ENCODE measurements around the gene HAUS1.
A peak's percentile ranks its signal among the peaks of the same experiment; 100 is the strongest.

The HAUS1 gene, protein sequence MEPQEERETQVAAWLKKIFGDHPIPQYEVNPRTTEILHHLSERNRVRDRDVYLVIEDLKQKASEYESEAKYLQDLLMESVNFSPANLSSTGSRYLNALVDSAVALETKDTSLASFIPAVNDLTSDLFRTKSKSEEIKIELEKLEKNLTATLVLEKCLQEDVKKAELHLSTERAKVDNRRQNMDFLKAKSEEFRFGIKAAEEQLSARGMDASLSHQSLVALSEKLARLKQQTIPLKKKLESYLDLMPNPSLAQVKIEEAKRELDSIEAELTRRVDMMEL

DNA sequence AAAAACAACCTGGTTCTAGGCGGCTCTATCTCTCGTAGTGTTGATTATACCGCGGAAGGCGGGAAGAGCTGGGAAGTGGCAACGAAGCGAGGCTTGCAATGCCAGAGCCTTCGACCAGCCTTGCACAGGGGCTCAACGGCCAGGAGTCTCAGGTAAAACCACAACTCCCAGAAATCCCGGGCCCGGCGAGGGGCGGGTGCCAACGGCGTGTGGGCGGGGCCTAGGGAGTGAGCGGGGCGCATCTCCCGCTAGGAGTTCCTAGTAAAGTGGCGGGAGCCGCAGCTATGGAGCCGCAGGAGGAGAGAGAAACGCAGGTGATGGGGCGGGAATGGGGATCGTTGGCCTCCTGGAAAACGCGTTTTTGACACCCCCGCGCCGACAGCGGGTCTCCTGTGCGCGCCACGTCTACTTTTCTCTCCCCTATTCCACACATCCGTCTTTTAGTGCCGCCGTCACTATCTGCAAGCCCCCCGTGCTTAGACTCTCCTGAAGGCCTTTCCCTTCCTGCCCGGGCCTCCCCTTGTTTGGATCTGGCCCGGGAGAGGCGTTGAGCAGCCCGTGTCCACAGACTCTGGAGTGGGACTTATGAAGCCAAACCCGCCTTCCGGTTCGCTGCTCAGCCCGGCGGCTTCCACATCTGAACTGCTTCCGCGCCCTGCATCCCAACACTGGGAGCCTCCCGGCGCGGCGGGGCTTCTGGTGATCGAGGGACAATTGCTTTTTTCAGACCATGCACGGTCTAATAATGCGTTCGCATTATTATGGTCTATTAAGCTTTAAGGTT is at the start of gene HAUS1:
Gene HAUS1 (plus strand): TSS at position 258 of the 784 bp plus-strand sequence. CDS start 27 bp downstream, at position 285.
- peak; percentile 80 to 87 for DNase-seq (ENCODE audit: low read depth in 2 of 2)

DNA sequence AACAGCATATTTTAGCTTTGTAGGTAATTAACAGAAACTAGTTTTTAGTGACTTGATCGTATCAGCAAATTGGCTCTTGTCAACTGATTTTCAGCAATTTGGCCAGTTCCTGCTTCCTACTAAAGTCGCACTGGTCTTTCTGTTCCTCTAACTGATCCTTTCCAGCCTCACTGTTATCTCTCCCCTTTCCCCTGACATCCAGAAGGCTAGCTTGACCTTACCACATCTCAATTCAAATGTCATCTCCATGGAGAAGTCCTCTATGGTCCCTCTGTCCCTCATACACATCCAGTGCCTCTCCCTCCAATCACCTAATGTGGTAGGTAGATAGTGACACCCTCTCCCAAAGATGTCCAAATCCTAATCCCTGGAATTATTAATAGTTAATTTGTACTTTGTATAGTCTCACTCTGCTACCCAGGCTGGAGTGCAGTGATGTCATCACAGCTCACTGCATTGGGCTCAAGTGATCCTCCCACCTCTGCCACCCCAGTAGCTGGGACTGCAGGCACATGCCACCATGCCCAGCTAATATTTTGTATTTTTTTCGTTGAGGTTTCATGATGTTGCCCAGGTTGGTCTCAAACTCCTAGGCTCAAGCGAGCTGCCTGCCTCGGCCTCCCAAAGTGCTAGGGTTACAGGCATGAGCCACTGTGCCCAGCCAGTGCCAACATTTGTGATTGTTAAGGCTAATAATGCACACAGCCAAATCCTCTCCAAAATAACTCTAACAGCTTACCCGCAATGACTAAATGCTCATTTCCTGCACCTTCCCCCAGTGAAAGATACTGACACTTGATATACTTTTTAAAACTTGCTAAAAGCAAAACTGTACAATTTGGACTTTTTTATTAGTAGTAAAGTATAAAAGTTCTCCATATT is 49.0 kb upstream of the HAUS1 start:
- no peak for DNase-seq (ENCODE audit: low read depth in 2 of 2)

DNA sequence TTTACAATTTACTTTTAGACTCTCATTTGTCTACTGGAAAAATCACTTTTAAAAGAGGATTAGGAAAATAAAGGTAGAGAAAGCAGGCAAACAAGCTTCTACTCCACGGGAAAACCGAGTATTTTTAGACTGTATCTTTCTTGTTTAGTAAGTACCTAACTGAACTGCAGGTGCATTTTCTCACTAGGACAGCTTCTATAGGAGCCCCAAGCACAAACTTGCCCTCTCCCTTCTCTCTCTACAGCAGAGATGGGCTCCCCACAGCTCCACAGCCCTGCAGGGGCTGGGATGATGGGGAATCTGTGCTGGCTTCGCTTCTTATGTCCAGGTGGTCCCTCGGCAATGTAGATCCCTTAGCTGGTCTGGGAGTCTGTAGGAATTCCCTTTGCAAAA is 48.4 kb upstream of the HAUS1 start:
- DNase-seq (ENCODE audit: low read depth in 2 of 2), result no peak

DNA sequence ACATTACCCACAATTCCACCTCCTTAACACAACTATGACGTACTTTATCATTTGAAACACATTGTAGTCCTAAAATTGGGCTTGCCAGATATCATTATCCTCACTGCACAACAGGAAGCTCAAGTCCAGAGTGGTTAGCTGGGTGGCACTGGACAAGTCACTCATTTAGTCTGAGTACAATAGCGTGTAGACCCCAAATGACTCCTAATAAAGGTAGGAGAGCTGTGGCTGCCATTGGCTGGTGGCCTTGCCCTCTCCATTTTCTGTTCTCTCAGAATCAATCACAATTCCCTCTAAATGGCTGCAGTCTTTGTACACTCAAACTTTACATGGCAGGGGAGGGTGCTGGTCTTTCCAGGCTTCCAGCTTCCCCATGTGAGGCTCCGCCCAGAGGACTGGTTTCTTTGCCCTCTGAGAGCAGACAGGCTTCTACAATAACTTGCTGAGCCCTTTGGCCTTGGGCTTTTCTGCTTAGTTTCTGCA is 43.8 kb upstream of the HAUS1 start:
- no peak for DNase-seq (ENCODE audit: low read depth in 2 of 2)

DNA sequence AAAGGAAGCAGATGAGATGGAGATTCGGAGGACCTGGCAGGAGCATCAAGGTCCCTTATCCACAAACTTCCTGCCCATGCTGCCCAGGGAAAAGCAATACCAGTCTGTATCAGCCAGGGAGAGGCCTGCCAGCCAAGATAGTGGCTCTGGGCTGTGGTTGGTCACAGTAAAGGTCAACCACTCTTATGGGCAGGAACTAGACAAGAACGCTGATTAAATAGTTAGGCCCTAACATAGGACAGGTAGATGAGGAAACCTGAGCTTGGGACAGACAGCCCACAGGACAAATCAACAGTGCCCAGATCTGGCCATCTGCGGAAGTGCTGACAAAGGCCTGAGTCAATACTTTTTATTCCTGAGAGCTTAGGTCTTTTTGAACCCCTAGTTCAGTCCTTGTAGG is 42.8 kb upstream of the HAUS1 start:
- DNase-seq (ENCODE audit: low read depth in 2 of 2), result no peak

DNA sequence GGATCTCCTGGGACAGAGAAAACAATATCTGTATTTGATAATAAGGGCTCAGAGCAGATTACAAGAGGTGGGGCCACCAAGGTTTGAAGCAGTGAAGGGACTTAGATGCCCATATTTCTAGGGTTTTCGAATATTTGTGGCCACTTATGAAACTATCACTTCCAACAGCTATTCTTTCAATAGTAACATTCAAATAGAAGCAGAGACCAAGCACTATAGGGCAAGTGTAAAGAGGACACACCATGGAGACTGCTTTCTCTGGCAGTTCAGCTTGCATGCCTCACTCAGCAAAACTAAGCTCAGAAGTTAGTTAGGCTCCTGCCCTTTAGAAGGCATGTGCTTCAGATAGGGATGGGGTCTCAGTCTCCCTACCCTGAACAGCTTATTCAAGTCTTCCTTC is 42.4 kb upstream of the HAUS1 start:
- DNase-seq (ENCODE audit: low read depth in 2 of 2), result no peak

DNA sequence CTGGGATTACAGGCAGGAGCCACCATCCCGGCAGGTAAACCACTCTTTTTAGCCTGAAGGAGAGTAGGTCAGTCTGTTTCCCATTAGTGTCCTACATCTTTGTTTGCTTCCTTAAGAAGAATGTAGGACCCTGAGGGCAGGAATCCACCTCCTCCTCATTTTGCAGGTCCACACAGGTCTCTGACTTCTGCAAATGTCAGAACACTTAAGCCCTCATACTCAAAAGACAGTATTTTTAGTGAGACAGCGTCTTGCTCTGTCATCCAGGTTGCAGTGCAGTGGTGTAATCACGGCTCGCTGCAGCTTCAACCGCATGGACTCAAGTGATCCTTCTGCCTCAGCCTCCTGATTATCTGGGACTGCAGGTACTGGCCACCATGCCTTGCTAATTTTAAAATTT is 41.4 kb upstream of the HAUS1 start:
- no peak for DNase-seq (ENCODE audit: low read depth in 2 of 2)

DNA sequence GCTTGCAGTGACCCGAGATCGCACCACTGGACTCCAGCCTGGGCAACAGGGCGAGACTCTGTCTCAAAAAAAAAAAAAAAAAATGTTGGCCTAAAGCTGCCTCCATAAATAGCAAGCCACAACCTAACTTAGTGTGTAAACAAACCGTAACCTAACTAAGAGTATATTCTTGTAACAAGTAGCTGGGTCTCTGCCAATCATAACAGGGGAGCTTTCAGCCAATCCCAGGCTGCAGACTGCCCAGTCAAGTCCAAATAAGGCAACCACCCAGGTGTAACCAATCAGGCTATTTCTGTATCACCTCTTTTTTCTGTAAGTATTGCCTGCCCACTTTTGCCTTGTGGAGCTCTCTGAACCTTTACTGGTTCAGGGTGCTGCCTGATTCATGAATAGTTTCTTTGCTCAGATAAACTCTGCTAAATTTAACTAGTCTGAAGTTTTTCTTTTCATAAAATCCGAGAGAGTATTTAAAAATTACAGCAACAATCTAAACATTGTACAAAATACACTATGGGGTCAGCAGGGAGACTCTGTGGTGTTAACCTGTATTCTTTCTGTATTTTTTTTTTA is 36.7 kb upstream of the HAUS1 start:
- no peak for DNase-seq (ENCODE audit: low read depth in 2 of 2)

DNA sequence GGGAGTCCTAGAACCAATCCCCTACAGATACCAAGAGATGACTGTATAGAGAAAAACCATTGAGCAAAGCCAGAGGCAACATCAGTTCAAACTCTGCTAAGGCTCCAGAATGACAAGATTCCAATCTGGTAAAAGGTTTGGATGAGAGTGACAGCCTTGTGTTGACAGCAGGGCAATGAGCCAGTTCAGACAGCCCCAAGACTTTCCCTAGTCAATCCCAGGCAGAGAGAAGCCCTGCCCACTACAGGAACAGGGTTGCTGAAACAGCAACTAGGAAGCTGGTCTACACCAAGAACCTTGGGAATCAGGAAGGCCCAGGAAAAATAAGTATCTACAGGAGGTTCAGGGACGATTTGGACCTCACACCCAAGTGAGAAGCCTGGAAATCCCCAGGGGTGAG is 35.4 kb upstream of the HAUS1 start:
- DNase-seq (ENCODE audit: low read depth in 2 of 2), result no peak

DNA sequence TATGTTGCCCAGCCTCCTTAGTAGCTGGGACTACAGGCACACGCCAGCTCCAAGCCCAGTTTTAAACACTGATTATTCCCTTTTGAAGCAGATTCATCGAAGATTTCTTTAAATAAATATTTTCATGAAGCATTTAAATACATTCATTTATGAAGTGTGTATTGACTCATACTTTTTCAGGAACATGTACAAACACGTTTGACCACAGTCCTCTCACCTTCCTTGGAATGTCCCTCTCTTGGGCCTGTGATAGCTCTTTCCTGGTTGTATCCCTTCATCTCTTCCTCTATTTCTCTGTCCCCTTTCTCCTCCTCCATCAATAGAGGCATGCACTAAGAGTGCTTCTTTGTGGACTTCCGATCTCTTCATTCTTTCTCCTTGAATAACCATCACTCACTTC is 34.7 kb upstream of the HAUS1 start:
- DNase-seq (ENCODE audit: low read depth in 2 of 2), result no peak

DNA sequence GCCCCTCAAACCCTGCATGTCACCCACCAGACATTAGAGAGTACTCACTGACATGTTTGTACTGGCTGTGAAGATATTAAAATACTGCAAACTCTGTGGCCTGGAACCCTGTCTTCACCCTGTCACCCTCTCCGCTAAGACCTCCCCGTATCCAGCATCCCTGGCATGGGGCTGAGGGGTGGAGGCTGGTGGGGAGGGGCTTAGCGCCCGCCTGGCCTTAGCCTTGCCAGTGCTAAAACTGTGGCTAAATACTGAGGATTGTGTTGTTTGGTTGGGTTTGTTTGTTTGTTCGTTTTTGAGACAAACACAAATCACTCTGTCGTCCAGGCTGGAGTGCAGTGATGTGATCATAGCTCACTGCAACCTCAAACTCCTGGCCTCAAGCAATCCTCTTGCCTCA is 34.0 kb upstream of the HAUS1 start:
- DNase-seq (ENCODE audit: low read depth in 2 of 2), result no peak

DNA sequence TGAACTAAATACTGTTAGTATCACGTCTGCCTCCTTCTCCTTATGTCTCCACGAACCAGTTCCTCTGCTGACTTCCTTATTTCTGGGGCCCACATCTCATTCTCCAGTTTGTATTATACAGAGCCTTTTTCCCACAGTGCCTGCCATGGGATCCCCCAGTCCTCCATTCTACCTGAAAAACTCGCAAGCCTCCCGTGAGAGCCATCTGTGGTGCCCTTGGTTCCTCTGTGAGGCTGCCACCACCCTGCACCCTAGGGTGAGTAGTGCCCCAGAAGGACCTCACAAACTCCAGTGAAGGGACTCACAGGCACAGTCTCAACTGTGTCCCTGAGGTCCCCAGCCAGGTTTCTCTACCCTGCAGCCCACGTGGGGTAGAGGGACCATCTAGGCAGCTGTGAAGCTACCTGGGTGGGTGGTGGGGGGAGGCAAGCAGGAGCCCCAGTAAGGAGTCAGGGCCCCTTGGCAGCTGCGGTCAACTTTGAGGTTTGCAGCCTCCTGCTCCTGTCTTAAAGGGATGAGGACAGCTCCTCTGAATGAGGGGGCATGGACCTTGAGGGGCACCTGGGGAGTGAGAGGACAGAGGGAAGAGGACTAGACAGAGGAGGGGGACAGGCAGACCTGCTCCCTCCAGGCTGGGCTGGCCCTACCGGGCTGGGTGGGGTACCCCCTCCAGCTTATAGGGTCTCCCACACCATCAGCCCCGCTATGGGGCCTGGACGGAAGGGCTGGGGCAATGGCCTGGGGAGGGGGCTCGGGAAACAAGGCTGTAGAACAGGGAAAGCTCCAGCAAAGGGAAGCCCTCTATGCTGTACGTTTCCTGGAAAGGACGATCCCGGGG is 33.2 kb upstream of the HAUS1 start:
- no peak for DNase-seq (ENCODE audit: low read depth in 2 of 2)

DNA sequence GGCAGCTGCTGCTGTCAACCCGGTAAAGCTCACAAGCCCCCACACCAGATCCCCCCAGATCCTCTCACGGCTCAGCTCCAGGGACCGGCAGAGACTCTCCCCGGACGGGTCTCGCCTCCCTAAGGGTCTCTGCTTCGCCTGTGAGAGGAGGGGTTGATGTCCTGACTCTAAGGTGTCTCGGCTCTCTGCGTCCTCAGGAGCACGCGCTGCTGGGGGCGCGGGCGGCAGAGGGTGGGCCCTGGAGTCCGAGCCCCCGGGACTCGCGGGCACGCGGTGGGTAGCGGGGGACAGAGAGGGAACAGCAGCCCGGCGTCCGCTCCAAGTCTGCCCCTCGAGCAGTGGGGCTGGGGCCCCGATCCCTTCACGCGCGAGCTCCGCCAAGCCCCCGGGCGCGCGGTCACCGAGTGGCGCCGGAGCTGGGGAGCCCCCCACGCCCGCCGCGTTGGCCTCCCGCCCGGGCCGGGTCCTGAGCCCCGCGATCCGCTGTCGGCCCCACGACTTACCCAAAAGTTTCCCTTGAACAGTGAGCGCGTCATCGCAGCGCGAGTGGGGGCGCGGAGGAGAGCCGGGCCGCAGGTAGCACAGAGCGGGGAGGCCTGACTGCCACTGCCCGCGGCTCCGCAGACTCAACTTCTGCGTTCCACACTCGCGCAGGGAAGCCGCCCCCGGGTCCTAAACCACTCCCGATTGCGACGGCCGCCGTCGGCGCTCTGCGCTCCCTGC is 32.4 kb upstream of the HAUS1 start, which contains the start of gene PSTPIP2:
Gene PSTPIP2 (minus strand): TSS at position 608 of the 723 bp plus-strand sequence. CDS start 72 bp downstream, at position 536.
- DNase-seq (ENCODE audit: low read depth in 2 of 2), result peak; percentile 41 to 53

DNA sequence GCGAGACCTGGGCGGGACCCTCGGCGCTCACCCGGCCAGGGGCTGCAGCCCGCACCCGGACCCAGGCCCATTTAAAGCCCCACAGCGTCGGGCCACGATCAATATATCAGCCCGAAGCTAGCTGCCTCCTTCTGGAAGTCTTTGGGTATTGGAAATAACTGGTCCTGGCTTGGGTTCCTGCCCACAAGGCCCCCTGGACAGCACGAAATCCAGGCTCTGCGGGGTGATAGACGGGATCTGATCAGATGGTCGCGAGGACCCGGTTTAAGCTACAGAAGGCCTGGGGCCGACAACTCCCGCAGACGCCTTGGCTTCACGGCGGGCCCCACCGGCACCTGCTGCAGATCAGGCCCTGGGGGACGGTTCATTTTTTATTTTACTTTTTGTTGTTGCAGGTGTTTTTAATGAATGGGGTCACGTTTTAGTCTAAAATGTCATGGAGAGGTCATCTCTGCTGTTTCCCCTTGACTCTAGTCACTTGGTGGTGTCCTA is 31.8 kb upstream of the HAUS1 start:
- DNase-seq (ENCODE audit: low read depth in 2 of 2), result no peak

DNA sequence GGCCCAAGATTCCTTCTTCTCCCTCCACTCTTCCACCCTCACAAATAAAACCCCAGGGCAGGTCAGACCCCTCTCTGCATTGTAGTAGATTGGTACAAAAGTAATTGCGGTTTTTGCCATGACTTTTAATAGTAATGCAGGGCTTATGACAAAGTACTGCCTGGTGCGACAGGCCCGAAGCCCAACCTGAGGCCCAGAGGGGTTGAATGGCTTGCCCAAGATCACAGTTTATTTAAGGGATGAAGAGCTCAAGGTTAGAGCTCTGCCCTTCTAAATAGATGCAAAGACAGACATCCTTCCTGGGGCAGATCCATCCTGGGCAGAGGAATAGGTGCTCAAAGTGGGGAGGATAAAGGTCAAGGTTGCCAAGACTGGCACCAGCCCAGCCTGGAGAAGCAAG is 31.2 kb upstream of the HAUS1 start:
- DNase-seq (ENCODE audit: low read depth in 2 of 2), result no peak

DNA sequence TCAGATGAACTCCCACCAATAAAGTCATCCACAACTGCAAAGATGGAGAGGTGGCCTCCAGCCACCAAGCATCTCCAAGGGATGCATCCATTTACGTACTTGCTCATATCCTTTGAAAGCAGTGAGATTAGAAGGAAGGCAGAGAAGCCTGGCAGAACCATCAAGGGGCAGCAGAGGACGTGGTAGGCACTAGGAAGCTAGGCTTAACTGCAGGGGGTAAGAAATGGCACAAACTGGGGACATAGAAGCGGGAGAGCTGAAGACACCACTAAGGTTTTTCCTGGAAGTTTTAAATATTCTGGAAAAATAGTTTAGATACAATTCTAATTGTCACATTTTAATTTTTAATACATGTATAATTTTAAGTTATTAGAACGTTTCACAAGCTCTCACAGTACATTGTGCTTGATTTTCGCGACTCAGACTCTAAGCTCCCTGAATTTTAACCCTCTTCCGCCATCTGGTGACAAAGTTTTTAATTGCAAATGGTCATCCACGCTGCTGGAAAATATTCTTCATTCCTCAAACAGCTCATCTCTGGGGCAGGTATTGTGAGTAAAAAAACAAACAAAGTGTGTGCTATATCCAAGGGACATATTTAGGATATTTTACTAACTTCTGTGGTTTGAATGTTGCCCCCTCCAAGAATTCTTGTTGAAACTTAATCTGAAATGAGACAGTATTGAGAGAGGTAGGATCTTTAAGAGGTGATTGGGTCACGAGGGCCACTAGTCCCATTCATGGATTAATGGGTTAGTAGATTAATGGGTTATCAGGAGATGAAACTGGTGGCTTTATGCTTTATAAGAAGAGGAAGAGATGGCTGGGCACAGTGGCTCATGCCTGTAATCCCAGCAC is 30.5 kb upstream of the HAUS1 start:
- peak in 1 of 2 donors; percentile 71 for DNase-seq (ENCODE audit: low read depth in 2 of 2)

DNA sequence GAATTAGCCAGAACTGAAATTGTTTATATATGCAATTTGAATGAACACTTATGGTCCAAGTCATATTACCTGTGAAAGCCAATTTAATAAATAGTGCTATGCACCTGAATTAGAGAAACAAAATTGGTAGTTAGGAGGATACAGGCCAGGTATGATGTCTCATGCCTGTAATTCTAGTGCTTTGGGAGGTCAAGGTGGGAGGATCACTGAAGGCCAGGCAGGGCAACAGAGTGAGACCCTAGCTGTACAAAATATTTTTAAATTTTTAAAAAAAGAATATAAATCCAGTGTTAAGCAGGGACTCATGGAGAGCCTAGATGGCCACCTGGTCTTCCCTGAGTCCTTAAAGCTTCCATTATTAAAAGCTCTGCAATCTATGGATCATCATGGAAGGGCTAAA is 24.8 kb upstream of the HAUS1 start:
- no peak for DNase-seq (ENCODE audit: low read depth in 2 of 2)

DNA sequence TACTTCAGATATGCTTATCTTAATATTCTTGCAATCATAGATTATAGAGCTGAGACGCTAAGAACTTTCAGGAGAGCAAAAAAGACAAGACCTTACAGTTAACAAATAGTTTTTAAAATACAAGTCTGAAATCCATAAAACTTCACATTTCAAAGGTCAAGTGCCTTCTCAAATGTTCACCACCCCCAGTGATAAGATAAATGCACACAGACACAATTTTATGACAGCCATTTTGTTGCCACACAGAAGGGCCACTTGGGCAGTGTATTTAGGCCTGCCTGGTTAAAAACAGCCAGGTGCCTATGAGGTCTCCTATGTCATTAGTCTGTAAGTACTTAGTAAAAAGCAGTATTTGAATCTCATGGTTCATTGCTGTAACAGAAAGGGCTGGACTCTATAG is 24.0 kb upstream of the HAUS1 start:
- no peak for DNase-seq (ENCODE audit: low read depth in 2 of 2)

DNA sequence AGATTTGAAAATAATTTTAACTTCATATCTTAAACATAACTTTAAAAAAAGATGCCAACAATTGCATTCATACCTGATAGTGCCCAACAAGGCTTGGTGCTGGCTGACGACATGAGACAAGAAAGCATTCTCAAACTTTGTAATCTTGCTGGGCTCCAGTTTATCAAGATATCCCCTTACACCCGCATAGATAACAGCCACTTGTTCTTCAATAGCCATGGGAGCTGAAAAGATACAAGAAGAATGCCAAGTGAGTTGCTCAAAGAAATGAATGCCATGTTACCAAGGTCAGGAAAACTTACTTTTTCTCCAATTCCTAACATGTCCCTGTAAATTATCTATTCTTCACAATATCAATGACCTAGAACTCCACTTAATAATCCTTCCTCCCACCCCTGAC is 19.8 kb upstream of the HAUS1 start:
- DNase-seq (ENCODE audit: low read depth in 2 of 2), result no peak
